Endothelial cell of umbilical vein (primary cell): ENCODE data around the gene NAXD.

ENCODE experiments used
- EZH2 ChIP-seq: IDR thresholded peaks from 2 replicates; pipeline ENCODE4 v1.6.1; 2012; ENCODE audit warnings: borderline replicate concordance, low read depth, mild to moderate bottlenecking, moderate library complexity, low read length, inconsistent platforms; ENCODE audit not compliant: severe bottlenecking
- FOS ChIP-seq: IDR thresholded peaks from 2 replicates; pipeline ENCODE4 v1.6.1; 2011; ENCODE audit warnings: mild to moderate bottlenecking, low read length, moderate library complexity, borderline replicate concordance; ENCODE audit not compliant: insufficient read depth
- JUN ChIP-seq: IDR thresholded peaks from 2 replicates; pipeline ENCODE4 v1.6.1; 2011; ENCODE audit warnings: borderline replicate concordance, low read depth; ENCODE audit not compliant: insufficient read length, insufficient read depth
- MAX ChIP-seq: IDR thresholded peaks from 2 replicates; pipeline ENCODE4 v1.6.1; 2011; ENCODE audit not compliant: insufficient read depth, insufficient read length
- POLR2A ChIP-seq: IDR thresholded peaks from 2 replicates; pipeline ENCODE4 v1.6.1; 2012; ENCODE audit warnings: low read depth, mild to moderate bottlenecking, control low read depth, low read length
- POLR2AphosphoS5 ChIP-seq: IDR thresholded peaks from 2 replicates; pipeline ENCODE4 v1.6.1; 2012; ENCODE audit warnings: low read depth, mild to moderate bottlenecking, control low read depth, low read length, moderate library complexity; ENCODE audit not compliant: insufficient read depth
- TF ChIP-seq, protein P1 (sequence below), 2 donors: IDR thresholded peaks; 1 replicate in 1 of 2; 2 replicates in 1 of 2; pipeline ENCODE4 v1.5.1; 2011; ENCODE audit warnings: low read length in 2 of 2, mild to moderate bottlenecking in 2 of 2, moderate library complexity in 2 of 2, control low read depth in 1 of 2, inconsistent platforms in 1 of 2, low read depth in 1 of 2; ENCODE audit not compliant: insufficient read depth in 1 of 2; ENCODE audit errors: extremely low read depth in 1 of 2

GRCh38 chr13:110624766-110625756 lies 9.7 kb downstream of the NAXD start:
- TF ChIP-seq POLR2A, result no peak
- TF ChIP-seq, protein P1, sequence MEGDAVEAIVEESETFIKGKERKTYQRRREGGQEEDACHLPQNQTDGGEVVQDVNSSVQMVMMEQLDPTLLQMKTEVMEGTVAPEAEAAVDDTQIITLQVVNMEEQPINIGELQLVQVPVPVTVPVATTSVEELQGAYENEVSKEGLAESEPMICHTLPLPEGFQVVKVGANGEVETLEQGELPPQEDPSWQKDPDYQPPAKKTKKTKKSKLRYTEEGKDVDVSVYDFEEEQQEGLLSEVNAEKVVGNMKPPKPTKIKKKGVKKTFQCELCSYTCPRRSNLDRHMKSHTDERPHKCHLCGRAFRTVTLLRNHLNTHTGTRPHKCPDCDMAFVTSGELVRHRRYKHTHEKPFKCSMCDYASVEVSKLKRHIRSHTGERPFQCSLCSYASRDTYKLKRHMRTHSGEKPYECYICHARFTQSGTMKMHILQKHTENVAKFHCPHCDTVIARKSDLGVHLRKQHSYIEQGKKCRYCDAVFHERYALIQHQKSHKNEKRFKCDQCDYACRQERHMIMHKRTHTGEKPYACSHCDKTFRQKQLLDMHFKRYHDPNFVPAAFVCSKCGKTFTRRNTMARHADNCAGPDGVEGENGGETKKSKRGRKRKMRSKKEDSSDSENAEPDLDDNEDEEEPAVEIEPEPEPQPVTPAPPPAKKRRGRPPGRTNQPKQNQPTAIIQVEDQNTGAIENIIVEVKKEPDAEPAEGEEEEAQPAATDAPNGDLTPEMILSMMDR (IDR thresholded peaks at IDR 0.05; ENCODE audit: extremely low read depth in 1 of 2, insufficient read depth in 1 of 2, low read depth in 1 of 2, low read length in 2 of 2), result no peak
- no peak for TF ChIP-seq MAX
- no peak for TF ChIP-seq POLR2AphosphoS5
- no peak for TF ChIP-seq FOS
- no peak for TF ChIP-seq JUN
- no peak for TF ChIP-seq EZH2
